HG03280 (cell line): ENCODE results near the gene PWWP2B.
"Not testable (repeated sequence)": the region's sequence is repeated elsewhere in the genome, so short reads cannot be mapped to it uniquely, and the experiment has no call there.

Source experiments
- ATAC-seq: cut with Tn5 transposase; IDR thresholded peaks from one replicate; pipeline ENCODE4 v1.9.1; 2021; ENCODE audit warnings: mild to moderate bottlenecking, moderate library complexity; ENCODE audit not compliant: unreplicated experiment

Gene PWWP2B

DNA sequence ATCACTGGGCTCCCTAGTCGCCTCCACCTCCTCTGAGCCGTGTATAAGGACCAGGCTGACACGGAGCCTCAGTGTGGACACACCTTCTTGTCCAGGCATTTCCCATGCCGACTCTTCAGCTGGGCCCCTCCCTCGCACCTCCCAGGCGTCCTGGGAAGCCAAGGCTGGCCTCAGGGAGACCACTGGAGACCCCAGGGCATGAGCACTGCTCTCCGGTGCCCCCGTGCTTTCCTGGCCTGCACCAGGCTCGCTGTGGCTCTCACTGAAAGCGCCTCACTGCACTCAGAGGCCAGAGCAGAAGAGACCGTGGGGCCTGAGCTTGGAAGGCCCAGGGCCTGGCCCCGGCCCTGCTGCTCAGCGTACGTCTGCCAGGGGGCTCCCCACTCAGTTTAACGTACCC, 33.6 kb upstream of the PWWP2B start:
- no peak for ATAC-seq

DNA sequence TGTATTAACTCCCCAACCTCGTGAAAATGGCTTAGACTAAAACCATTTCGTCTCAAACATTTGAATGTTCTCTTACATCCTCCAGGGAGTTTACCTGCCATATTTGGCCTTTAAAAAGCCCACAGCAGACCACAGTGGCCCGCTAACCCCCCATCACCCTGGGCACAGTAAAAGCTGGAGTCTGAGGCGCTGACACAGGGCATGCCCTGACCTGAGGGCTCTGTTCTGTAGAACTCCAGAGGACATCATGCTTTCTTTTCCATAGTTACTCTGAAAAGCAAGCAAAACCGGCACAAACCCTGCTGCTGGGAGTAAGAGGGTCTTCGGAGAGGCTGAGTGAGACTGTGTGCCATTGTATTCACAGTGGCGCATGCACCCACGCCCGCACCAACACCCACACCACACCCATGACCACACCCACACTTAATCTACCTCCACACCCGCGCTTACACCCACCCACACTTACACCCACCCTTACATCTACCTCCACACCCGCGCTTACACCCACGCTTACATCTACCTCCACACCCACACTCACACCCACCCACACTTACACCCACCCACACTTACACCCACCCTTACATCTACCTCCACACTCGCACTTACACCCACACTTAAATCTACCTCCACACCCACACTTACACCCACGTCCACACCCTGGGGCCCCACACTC, 32.9 kb upstream of the PWWP2B start:
- no peak for ATAC-seq

DNA sequence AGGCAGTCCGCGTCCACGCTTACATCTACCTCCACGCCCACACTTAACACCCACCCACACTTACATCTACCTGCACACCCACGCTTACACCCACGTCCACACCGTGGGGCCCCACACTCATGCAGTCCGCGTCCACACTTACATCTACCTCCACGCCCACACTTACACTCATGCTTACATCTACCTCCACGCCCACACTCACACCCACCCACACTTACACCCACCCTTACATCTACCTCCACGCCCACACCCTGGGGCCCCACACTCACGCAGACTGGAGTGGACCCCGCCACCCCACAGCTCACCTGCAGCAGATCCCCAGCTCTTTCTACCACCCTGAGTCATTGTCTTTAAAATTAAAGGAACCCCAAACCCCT, 32.4 kb upstream of the PWWP2B start:
- ATAC-seq, result no peak

DNA sequence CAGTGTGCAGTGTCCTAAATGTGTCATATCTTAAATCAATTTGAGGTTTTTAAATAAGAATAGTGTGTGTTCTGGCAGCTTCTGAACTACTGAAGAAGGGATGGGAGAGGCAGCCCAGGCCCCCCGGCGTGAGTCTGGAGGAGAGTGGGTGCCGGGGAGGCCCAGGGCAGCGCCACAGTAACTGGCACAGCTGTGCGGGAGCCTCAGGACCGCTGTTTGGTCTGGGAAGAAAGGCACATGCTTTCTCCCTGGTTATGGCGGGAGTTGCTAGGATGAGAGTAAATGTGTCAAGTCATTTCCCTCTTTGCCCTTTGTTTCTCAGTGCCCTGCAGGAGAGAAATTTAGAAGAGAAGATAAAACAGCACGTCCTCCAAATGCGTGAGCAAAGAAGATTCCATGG, 31.9 kb upstream of the PWWP2B start:
- ATAC-seq, result no peak

DNA sequence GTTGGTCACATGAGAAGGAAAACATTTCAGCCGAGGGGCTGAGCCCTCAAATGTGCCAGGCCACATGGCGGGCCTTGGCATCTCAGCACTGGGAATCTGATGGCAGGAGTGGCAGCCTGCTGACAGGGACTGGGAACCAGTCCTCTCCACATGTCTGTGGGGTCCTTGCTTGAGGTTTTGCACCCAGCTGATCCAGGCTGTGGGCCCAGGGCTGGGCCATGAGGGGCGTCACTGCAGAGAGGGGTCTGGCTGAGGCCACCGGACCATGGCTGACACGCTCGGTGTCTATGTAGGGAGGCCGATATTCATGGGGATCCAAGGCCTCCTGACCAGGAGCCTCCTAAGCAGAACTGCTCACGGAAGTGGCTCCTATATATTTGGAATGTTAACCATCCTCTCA, 31.0 kb upstream of the PWWP2B start:
- no peak for ATAC-seq

DNA sequence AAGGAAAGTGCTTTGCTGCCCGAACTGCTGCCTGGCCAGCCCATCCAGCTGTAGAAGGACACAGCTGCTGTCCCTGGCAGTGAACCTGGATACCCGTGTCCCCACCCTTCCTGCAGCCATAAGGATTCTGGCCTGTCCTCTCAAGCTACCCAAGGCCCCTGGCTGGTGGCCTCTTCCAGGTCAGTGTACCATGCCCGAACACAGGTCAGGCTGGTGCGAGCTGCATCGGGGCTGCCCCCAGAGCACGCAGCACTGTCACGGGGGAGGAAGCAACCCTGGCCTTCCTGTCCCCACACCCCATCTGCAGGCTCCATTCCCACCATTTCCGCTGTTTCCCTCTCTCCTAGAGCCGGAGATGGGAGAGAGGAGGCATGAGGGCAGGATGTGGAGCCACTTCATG, 30.5 kb upstream of the PWWP2B start:
- no peak for ATAC-seq

DNA sequence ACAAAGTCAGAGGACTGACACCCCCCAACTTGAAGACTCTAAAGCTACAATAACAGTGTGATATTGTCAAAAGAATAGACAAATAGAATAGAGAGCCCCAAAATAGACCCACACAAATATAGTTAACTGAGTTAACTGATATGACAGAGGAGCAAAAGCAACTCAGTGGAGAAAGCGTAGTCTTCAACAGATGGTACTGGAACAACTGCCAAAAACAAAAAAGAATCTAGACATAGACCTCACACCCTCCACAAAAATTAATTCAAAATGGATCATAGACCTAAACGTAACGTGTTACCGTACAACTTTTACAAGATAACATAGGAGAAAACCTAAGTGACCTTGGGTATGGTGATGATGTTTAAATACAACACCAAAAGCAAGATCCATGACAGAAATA, 28.6 kb upstream of the PWWP2B start:
- no peak for ATAC-seq

DNA sequence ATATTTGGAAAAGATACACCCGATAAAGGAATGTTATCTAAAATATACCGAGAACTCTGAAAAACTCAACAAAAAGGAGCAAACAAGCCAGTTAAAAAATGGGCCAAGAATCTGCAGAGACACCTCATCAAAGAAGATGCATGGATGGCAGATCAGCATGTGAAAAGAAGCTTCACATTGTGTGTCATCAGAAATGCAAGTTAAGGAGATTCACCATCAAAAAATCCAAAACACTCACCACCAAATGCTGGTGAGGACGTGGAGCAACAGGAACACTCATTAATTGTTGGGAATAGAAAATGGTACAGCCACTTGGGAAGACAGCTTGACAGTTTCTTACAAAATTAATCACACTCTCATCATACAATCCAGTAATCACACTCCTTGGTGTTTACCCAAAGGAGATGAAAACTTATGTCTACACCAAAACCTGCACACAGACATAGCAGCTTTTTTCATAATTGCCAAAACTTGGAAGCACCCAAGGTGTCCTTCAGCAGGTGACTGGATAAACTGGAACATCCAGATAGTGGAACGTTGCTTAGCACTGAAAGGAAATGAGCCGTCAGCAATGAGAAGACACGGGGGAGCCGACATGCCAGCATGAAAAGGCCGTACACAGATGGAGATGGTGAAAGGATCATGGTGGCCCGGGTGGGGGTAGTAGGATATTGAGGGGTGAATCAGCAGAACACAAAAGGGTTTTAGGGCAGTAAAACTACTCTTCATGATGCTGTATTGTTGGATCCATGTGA, 27.9 kb upstream of the PWWP2B start:
- ATAC-seq, result no peak

DNA sequence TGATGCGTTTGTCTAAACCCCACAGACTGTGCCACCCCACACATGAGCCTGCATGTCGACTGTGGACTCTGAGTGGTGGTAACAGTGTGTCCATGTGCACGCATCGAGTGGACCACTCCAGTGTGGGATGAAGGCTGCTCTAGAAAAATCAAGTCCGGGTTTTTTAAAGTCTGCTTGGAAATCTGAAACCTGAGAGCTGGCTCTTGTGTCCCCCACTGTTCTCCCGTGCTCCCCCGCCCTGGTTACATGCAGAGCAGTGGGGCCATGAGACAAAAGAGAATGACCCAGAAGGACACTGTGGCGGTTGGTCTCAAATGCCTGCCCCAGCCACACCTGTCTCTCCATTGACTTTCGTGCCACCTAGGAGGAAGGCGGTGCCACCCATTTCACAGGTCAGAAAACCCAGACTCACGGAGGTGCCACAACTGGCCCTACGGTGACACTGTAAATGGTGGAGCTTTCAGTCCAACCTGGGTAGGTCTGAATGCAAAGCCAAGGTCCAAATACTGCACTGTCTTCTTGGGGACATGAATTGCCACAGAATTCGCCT, 27.3 kb upstream of the PWWP2B start:
- ATAC-seq, result no peak

DNA sequence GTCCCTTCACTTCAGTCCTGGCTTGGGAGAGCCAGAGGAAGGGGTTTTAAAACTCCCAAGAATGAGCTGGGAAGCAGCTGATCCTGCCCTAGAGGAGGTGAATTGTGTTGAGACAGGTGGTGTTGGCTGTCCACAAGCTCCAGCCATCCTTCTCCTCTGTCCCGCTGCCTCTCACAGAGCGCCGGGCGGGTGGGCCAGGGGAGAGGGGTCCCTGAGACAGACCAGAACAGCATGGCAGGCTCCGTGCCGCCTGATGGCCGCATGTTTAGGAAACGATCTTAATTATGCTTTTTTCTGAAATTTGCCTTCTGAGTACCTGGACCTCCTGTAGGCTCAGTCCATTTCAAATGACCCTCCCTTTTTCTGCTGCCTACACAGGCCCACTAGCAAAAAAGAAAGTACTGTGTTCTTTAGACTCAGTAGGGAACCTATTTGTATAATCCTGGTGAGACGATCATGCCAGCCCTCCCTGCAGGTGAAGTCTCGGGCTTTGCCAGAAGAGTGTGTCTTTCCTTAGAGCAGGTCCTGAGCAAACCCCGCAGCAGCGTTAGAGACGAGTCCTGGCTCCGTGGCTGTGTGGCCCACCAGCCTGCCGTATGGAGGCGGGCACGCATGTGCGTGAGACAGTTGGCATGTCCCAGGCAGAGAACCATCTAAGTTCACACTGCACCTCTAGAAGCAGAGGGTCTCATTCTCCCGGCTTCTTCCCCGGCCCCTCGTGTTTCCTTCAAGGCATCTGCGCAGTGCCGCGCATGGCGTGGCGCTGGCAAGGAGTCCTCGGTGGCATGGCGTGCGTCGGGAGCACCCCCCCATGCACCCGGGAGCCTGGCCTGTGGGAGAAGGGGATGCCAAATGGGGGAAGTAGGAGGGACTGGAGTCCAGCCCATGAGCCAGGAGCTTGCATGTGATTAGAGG, 26.3 kb upstream of the PWWP2B start:
- ATAC-seq, result no peak

DNA sequence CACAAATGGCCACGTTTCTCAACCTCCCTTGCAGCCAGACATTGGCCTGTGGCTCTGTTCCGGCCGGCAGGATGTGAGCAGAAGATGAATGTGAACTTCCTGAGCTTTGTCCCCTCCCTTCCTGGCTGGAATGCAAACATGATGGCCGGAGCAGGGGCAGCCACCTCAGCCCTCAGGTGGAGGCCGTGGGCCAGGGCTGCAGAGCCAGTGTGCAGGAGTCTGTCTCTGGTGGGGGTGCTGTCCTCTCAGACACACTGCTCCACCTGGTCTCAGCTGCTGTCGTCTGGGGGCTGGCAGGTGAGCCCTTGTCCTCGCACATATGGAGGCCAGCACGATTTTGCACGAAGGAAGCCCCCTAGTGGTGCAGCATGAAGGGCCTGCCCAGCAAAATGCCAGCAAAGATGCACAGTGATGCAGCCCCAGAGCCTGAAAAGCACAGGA, 25.3 kb upstream of the PWWP2B start:
- ATAC-seq, result no peak

DNA sequence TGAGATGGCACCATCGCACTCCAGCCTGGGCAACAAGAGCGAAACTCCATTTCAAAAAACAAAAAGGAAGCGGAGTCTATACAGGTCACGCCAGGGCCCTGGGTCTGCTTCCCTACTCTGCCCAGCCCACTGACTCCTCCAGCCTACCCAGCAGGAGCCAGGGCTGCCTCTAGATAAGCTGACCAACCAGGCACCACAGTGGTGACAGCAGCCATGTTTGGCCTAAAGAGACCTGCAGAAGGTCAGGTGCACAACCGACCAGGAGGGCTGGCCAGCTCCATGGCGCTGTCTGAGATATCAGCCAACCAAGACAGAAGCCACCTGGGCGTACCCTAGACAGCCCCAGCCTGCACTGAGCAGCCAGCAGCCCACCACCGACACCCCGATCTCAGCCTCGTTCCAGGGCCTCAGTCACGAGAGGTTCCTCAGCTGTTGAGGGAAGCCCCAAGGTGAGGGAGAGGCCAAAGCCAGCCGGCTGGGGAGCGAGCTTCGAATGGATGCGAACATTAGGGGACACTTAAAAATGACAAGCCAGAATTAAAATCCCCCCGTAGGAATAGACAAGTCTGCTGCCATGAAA, 24.4 kb upstream of the PWWP2B start:
- no peak for ATAC-seq

DNA sequence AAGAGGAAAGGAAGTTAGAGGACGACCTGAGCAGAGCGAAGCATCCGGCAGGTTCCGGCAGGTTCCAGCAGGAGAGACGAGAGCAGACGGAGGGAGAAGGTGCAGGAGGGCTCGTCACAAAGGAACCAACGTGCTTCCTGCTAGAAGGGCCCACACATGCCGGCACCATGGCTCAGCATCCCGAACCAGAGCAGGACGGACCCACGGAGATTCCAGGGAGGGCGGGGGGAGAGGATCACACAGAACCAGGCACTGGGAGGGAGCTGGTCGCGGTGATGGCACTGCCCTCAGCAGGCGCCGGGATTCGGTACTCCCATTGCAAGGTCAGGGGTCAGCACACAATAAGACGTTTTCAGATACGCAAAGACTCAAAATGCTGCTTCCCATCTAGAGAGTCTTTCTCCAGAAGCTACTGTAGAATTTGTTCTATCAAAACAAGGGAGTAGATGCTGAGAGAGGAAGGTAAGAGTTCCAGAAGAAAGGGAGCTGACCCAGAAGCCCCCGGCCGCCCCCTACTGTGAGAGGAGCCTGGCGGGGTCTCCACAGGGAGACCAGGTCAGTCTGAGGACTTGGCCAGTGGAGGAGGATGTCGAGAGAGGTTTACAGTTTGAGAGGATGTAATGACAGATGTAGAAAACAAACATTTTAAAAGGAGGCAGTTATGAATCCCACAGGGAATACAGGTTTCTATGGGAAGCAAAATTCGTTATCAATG, 23.6 kb upstream of the PWWP2B start:
- ATAC-seq, result no peak

DNA sequence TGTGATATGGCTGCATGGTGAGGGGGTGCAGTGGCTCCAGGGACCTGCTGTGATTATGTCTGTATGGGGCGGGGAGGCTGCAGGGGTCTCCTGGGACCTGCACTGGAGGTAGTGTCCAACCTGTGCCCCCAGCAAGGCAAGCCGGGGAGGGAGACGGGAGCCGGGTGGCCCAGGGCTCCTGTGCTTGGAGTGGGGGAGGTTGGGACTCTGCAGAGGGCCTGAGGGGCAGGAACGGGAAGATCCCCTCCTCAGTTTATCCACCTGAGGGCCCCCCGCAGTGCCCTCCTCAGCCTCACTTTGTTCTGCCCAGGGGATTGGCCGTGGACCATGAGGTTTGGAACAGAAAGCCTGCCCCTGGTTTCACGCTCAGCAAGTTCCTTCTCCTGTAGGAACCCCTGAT, 22.8 kb upstream of the PWWP2B start:
- no peak for ATAC-seq

DNA sequence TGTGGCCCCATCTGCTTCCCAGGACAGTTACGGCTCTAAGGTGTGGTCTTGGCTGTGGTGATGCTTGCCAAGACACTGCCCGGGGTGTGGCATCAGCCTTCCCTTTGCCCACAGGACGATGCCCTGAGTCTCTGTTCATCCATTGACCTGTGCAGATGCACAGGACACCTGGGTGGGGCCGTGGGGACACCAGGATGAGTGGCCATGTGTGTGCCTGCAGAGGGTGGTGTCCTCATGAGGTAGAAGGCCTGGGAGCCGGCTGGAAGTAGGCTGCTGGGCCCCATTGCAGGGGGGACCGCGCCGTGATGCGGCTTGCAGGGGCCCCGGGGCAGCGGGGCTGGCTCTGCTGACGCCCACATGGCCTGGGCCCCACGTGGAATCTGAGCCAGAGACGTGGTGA, 22.4 kb upstream of the PWWP2B start:
- no peak for ATAC-seq

DNA sequence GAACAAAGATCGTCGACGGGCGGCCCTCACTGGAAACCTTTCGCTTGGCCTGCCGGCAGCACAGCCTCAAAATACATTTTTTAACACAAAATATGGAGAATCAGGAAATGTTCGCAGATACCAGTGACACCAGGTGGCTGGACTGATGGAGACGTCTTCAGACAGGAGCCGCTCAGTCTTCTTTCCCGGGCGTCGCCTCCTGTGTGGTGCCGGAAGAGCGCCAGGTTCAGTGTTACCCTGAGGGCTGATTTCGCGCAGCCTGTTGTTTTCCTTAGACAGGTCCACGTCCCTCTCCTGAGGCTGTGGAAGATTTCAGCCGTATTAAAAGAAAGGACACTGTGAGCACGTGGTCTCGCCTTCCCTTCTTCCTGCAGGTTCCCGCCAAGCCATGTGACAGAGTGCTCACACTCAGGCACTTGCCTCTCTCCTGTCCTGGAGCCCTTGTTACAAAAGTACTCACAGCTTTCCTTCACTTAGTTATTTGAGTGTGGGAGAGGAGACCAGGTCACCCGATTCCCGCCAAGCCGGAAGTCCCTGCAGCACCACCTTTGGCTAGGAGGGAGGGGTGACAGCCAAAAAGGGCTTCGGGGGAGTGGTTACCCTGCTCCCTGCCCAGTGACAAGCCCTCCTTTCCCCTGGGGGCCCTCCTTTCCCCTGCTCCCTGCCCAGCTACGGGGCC, 21.7 kb upstream of the PWWP2B start:
- ATAC-seq, result no peak

DNA sequence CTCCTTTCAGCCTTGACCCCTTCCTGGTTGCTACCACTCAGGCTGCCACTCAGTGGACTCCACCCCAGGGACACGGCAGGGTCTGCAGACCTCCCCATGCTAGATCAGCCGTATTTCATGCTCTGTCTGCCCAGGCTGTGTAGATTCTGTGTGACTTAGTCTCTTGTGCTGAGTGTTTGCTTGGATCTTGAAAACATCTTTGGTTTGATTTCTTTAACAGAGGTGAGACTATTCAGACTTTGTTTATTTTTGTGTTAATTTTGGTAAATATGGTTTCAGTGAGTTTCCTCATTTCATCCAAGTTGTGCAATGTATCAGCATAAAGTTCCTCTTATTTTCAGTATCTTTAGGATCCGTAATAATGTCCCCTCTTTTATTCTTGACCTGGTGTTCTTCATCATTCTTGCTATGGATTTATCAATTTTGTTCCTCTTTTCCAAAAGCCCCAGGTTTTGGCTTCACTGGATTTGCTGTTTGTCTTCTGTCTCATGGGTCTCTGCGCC, 21.2 kb upstream of the PWWP2B start:
- no peak for ATAC-seq

DNA sequence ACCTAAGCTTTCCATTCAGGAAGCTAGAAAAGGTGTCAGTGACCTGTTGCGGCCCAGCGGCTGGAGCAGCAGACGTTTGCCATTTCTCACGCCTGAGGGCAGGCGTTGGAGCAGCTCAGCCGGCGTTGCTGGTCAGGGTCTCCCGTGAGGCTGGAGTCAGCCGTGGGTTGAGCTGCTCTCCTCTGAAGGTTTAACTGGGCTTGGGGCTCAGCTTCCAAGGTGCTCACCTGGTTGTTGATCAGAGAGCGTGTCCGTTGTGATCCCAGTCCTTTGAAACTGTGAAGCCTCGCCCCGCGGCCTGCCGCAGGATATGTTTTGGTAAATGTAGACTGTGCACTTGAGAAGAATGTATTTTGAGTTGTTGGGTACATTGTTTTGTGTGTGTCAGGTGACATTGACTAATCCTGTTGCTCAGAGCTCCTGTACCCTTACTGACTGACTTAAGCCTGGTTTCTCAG, 20.6 kb upstream of the PWWP2B start:
- no peak for ATAC-seq

DNA sequence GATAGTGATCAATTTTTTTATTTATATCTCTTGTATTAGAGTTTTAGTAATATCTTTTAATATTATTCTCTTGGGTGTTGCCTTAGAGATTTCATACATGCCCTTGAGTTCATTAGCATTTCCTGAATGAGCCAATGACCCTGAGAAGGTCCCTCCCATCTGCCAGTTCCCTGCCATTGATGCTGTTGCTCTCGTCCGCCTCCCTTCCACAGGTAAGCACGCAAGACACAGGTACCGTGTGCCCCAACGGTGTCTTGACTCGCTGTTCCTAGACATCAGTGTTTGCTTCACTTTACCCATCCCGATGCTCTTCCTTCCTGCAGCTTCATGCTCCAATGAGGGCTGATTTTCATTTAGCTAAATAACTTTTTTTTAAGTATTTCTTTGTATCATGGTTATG, 19.7 kb upstream of the PWWP2B start:
- no peak for ATAC-seq

DNA sequence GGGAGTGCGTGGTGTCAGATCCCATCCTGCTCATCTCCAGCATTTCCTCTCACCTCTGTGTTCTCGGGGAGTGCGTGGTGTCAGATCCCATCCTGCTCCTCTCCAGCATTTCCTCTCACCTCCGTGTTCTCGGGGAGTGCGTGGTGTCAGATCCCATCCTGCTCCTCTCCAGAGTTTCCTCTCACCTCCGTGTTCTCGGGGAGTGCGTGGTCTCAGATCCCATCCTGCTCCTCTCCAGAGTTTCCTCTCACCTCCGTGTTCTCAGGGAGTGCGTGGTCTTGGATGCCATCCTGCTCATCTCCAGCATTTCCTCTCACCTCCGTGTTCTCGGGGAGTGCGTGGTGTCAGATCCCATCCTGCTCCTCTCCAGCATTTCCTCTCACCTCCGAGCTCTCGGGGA, 18.0 kb upstream of the PWWP2B start:
- not testable (repeated sequence) for ATAC-seq
